Ishikawa (cell line): ENCODE results near the gene HOXB5.

ENCODE experiments used
- CEBPB ChIP-seq: IDR thresholded peaks from 2 replicates; pipeline ENCODE4 v1.6.1; 2012
- CREB1 ChIP-seq: IDR thresholded peaks from 2 replicates; pipeline ENCODE4 v1.6.1; 2012; ENCODE audit warnings: low read depth
- EGR1 ChIP-seq: IDR thresholded peaks from 2 replicates; pipeline ENCODE4 v1.6.1; 2012
- EP300 ChIP-seq: IDR thresholded peaks from 2 replicates; pipeline ENCODE4 v1.6.1; 2012; ENCODE audit warnings: borderline replicate concordance
- FOXM1 ChIP-seq: IDR thresholded peaks from 2 replicates; pipeline ENCODE4 v1.6.1; 2012; ENCODE audit warnings: low read depth, borderline replicate concordance
- NFIC ChIP-seq: IDR thresholded peaks from 2 replicates; pipeline ENCODE4 v1.6.1; 2012
- RAD21 ChIP-seq: IDR thresholded peaks from 2 replicates; pipeline ENCODE4 v1.6.1; 2012; ENCODE audit warnings: low read depth
- TAF1 ChIP-seq: IDR thresholded peaks from 2 replicates; pipeline ENCODE4 v1.6.1; 2012; ENCODE audit warnings: low read depth, mild to moderate bottlenecking
- TCF12 ChIP-seq: IDR thresholded peaks from 2 replicates; pipeline ENCODE4 v1.6.1; 2012; ENCODE audit warnings: low read depth
- TEAD4 ChIP-seq: IDR thresholded peaks from 2 replicates; pipeline ENCODE4 v1.6.1; 2012
- YY1 ChIP-seq: IDR thresholded peaks from 2 replicates; pipeline ENCODE4 v1.6.1; 2012; ENCODE audit warnings: low read depth
- ZBTB7A ChIP-seq: IDR thresholded peaks from 2 replicates; pipeline ENCODE4 v1.6.1; 2012; ENCODE audit warnings: low read depth
- TF ChIP-seq, protein P1 (sequence below): IDR thresholded peaks from 2 replicates; pipeline ENCODE4 v1.6.1; 2012; ENCODE audit warnings: low read depth, mild to moderate bottlenecking
- TF ChIP-seq, protein P2 (sequence below): IDR thresholded peaks from 2 replicates; pipeline ENCODE4 v1.6.1; 2012
- TF ChIP-seq, protein P3 (sequence below): IDR thresholded peaks from 2 replicates; pipeline ENCODE4 v1.6.1; 2012

The HOXB5 gene

DNA sequence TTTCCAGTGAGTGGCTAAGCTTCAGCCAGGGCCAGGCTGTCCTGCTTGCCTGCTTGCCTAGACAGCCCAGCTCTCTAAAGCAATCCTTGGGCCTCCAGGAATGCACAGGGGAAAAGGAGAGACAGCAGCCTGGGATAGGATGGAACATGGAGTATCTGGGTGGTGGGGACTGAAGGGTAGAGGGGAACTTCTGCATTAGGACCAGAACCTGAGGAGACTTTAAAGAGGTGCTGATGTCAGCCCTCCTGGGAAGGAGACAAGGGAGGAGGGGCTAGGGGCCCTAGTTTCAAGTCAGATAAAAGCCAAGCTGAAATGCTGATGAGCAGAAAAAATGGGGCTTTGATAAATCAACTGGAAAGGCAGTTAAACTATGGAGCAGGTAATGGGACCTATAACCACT is 15.5 kb upstream of the HOXB5 start:
- TF ChIP-seq RAD21, result no peak
- TF ChIP-seq, protein P1, sequence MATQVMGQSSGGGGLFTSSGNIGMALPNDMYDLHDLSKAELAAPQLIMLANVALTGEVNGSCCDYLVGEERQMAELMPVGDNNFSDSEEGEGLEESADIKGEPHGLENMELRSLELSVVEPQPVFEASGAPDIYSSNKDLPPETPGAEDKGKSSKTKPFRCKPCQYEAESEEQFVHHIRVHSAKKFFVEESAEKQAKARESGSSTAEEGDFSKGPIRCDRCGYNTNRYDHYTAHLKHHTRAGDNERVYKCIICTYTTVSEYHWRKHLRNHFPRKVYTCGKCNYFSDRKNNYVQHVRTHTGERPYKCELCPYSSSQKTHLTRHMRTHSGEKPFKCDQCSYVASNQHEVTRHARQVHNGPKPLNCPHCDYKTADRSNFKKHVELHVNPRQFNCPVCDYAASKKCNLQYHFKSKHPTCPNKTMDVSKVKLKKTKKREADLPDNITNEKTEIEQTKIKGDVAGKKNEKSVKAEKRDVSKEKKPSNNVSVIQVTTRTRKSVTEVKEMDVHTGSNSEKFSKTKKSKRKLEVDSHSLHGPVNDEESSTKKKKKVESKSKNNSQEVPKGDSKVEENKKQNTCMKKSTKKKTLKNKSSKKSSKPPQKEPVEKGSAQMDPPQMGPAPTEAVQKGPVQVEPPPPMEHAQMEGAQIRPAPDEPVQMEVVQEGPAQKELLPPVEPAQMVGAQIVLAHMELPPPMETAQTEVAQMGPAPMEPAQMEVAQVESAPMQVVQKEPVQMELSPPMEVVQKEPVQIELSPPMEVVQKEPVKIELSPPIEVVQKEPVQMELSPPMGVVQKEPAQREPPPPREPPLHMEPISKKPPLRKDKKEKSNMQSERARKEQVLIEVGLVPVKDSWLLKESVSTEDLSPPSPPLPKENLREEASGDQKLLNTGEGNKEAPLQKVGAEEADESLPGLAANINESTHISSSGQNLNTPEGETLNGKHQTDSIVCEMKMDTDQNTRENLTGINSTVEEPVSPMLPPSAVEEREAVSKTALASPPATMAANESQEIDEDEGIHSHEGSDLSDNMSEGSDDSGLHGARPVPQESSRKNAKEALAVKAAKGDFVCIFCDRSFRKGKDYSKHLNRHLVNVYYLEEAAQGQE, result no peak
- TF ChIP-seq ZBTB7A, result no peak
- TF ChIP-seq, protein P2, sequence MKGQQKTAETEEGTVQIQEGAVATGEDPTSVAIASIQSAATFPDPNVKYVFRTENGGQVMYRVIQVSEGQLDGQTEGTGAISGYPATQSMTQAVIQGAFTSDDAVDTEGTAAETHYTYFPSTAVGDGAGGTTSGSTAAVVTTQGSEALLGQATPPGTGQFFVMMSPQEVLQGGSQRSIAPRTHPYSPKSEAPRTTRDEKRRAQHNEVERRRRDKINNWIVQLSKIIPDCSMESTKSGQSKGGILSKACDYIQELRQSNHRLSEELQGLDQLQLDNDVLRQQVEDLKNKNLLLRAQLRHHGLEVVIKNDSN, result no peak
- no peak for TF ChIP-seq CREB1

DNA sequence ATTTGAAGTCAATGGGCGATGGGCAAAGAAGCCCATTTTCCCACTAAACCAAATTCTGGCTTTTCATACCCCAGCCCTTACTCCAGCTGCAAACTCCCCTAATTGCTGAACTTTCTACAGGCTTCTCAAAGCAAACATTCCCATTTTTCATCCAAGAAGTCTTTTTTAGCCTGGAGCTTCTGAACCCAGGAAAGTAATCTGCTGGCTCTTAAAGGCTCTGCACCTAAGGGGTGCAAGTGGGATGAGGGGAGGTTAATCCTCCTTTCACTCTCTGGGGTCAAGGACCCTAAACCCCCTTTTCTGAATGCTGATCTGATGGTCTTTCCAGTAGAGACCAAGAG is 14.9 kb upstream of the HOXB5 start:
- no peak for TF ChIP-seq EP300

DNA sequence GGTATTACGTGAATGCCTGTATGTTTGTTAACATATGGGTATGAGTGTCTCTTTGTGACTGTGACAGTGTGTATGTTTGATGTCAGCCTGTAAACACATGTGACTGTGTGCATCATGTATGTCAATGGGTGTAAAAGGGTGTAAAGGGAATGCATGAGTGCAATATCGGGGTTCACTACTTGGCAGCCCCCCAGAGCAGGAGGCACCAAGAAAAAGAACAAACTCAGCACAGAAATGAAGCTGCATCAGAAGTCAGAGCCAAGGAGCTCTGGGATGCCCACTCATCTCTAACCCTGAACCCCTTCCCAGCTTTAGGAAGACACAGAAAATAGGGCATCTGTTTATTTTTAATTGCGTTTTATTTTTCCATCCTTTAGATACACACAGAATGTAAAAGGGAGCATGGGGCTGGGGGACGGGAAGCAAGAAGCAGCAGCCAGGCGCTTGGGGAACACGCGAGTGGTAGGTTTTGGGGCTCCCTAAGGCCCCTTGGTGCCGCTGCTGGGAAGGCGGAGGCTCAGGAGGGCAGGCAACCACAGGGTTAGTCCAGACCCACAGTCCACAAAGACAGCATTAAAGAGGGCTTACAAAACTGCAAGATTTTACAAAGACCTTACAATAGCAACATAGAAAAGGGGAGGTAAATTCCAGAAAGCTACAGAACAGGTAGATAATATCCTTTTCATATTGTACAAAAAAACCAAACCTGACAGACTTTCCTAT is 13.5 kb upstream of the HOXB5 start:
- TF ChIP-seq TAF1 (no peak), TEAD4 (no peak), FOXM1 (no peak), ZBTB7A (no peak), TCF12 (no peak), CEBPB (no peak), EP300 (no peak), YY1 (no peak), CREB1 (no peak), RAD21 (no peak), EGR1 (no peak), NFIC (no peak)
- TF ChIP-seq, protein P3, sequence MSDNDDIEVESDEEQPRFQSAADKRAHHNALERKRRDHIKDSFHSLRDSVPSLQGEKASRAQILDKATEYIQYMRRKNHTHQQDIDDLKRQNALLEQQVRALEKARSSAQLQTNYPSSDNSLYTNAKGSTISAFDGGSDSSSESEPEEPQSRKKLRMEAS, result no peak
- TF ChIP-seq, protein P1, result no peak
- TF ChIP-seq, protein P2, result no peak

DNA sequence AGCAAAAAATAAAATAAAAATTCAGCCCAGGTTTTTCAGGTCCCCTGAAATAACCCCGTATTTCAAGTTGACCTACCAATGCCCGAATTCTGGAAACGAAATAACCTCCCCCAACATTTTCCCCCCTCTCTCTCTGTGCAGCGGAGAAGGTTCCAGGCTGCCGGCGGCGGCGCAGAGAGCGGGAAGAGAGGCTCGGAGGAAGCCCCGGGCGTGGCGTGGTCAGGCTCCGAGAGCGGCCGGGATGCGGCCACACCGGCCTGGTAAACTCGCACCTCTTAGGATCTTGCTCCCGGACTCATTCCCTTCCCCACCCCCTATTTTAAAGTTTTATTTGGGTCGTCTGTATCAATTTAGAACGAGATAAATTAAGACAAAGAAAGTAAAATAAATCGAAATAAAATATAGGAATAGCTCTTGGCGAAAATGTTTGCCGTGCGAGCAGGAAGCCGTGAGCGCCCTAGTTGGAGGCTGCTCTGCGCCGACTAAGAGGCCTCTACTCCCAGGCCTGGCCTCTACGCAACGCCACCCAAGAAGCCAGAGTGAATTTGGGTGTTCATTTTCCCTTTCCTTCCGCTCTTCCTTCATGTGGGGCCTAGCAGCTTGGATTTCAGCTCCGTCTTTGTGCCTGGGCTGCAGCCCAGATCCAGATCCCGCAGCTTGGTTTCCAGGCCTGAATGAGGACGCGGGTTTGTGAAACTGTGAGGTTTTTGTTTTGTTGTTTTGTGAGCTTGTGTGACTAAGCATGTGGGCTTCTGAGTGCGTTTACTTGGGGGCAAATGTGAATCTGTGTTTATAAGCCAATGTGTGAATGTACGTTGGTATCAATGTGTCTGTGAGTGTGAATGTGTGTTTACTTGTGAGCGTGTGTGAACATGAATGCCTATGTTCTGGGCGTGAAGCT is 12.7 kb upstream of the HOXB5 start:
- TF ChIP-seq EP300, result no peak
- TF ChIP-seq, protein P2, result no peak
- no peak for TF ChIP-seq EGR1
- TF ChIP-seq FOXM1, result no peak
- no peak for TF ChIP-seq ZBTB7A
- TF ChIP-seq, protein P3, result no peak; the same call in 1 of the 2 replicates
- TF ChIP-seq TEAD4, result no peak
- TF ChIP-seq, protein P1, result no peak
- TF ChIP-seq TAF1, result no peak
- no peak for TF ChIP-seq YY1
- no peak for TF ChIP-seq TCF12
- TF ChIP-seq RAD21, result no peak
- no peak for TF ChIP-seq CEBPB
- no peak for TF ChIP-seq CREB1
- TF ChIP-seq NFIC, result no peak
